ENCODE data around the gene ZNF438.

ZNF438 gene

GRCh38 chr10:30847642-30848041 is 184.0 kb downstream of the ZNF438 start:
- no peak for DNase-seq (ENCODE audit: low read depth)

GRCh38 chr10:30847199-30847598 is 184.5 kb downstream of the ZNF438 start:
- DNase-seq (ENCODE audit: low read depth): no peak

GRCh38 chr10:30846710-30847109 is 185.0 kb downstream of the ZNF438 start:
- no peak for DNase-seq (ENCODE audit: low read depth)

GRCh38 chr10:30842894-30843293 is 188.8 kb downstream of the ZNF438 start:
- no peak for DNase-seq (ENCODE audit: low read depth)

GRCh38 chr10:30842185-30842584 is 189.5 kb downstream of the ZNF438 start:
- DNase-seq (ENCODE audit: low read depth): no peak

- no peak for DNase-seq (ENCODE audit: low read depth)
Measured at GRCh38 chr10:30840395-30841050, 191.1 kb downstream of the ZNF438 start.

GRCh38 chr10:30839652-30840051 is 192.0 kb downstream of the ZNF438 start:
- no peak for DNase-seq (ENCODE audit: low read depth)

GRCh38 chr10:30836406-30836805 is 195.3 kb downstream of the ZNF438 start:
- no peak for DNase-seq (ENCODE audit: low read depth)

GRCh38 chr10:30835146-30835545 is 196.5 kb downstream of the ZNF438 start:
- DNase-seq (ENCODE audit: low read depth): no peak

GRCh38 chr10:30834651-30835050 is 197.0 kb downstream of the ZNF438 start:
- DNase-seq (ENCODE audit: low read depth): no peak

GRCh38 chr10:30834153-30834552 is 197.5 kb downstream of the ZNF438 start:
- DNase-seq (ENCODE audit: low read depth): no peak

GRCh38 chr10:30833628-30833970 is 198.1 kb downstream of the ZNF438 start:
- no peak for DNase-seq (ENCODE audit: low read depth)

- DNase-seq (ENCODE audit: low read depth): no peak
Measured at GRCh38 chr10:30832749-30833627, 198.7 kb downstream of the ZNF438 start.

GRCh38 chr10:30832001-30832748 is 199.5 kb downstream of the ZNF438 start:
- DNase-seq (ENCODE audit: low read depth): no peak

GRCh38 chr10:30831426-30831825 is 200.2 kb downstream of the ZNF438 start:
- DNase-seq (ENCODE audit: low read depth): no peak

- no peak for DNase-seq (ENCODE audit: low read depth)
Measured at GRCh38 chr10:30830315-30831230, 201.1 kb downstream of the ZNF438 start.

GRCh38 chr10:30829901-30830300 is 201.8 kb downstream of the ZNF438 start:
- no peak for DNase-seq (ENCODE audit: low read depth)

GRCh38 chr10:30828680-30829079 is 203.0 kb downstream of the ZNF438 start:
- no peak for DNase-seq (ENCODE audit: low read depth)

GRCh38 chr10:30828164-30828563 is 203.5 kb downstream of the ZNF438 start:
- no peak for DNase-seq (ENCODE audit: low read depth)

- no peak for DNase-seq (ENCODE audit: low read depth)
Measured at GRCh38 chr10:30827531-30828120, 204.0 kb downstream of the ZNF438 start.

GRCh38 chr10:30826679-30827078 is 205.0 kb downstream of the ZNF438 start:
- DNase-seq (ENCODE audit: low read depth): no peak

Data from HS-5 (cell line).